Lower lobe of right lung (tissue), 2 donors: ENCODE results near the gene KIF5A. TPM values are rescaled to one million over a fixed set of nuclear protein-coding genes. Genes with fewer than 3 reads are reported as not detected.

ENCODE experiments used
- ATAC-seq, 2 donors: fragments of 200-7000 bp; cut with Tn5 transposase; one replicate each; pipeline ENCODE4 v1.9.1; 2020 to 2022; ENCODE audit warnings: mild to moderate bottlenecking in 2 of 2, moderate library complexity in 2 of 2
- DNase-seq: peaks from one replicate; pipeline ENCODE4 v3.0.0-alpha.2; 2020
- H3K27ac ChIP-seq: fragments of 200-600 bp; one replicate; pipeline ENCODE4 v1.8.0; 2022
- H3K27me3 ChIP-seq: fragments of 200-600 bp; one replicate; pipeline ENCODE4 v1.8.0; 2022; ENCODE audit warnings: low read depth
- H3K36me3 ChIP-seq: fragments of 200-600 bp; one replicate; pipeline ENCODE4 v1.8.0; 2022; ENCODE audit warnings: mild to moderate bottlenecking
- H3K4me1 ChIP-seq: fragments of 200-600 bp; one replicate; pipeline ENCODE4 v1.8.0; 2022
- H3K4me3 ChIP-seq: fragments of 200-600 bp; one replicate; pipeline ENCODE4 v1.8.0; 2022; ENCODE audit warnings: mild to moderate bottlenecking
- H3K9me3 ChIP-seq: fragments of 200-600 bp; one replicate; pipeline ENCODE4 v1.8.0; 2022
- intact Hi-C: fragments of 100-400 bp; cut with DNase I; formaldehyde crosslinking; loops from one replicate; pipeline ENCODE4 v1.11.0; 2022
- total RNA-seq: library from RNA; stranded (reverse); fragmentation: NEBNext Ultra II Directional; extraction: Animal tissue kit (Norgen Biotek cat#: 25700); gene quantifications from one replicate; pipeline ENCODE4 v1.2.1, GENCODE V29; 2021
- TF ChIP-seq, protein P1 (sequence below): fragments of 200-600 bp; IDR thresholded peaks from one replicate; pipeline ENCODE4 v1.8.0; 2022; ENCODE audit warnings: antibody characterized with exemption, mild to moderate bottlenecking
- donor health status: DM: no; HTN: yes; CAD: no; lungs with severe emphysema.

KIF5A gene
- total RNA-seq, 1 donor from 2014 or later, result 0.09 TPM

GRCh38 chr12:57590864-57591781 lies 41.3 kb downstream of the KIF5A start, which contains the start of gene PIP4K2C:
TSS of gene PIP4K2C (plus strand) at chr12:57591192. CDS start at chr12:57591290, 98 bp downstream.
- peaks cover 20% of the 10 kb centered on the region for H3K36me3 ChIP-seq
- intact Hi-C loops, result no loop called here

GRCh38 chr12:57591782-57592325 lies 42.0 kb downstream of the KIF5A start:
- peaks cover 28% of the 10 kb centered on the region for H3K36me3 ChIP-seq
- TF ChIP-seq, protein P1, sequence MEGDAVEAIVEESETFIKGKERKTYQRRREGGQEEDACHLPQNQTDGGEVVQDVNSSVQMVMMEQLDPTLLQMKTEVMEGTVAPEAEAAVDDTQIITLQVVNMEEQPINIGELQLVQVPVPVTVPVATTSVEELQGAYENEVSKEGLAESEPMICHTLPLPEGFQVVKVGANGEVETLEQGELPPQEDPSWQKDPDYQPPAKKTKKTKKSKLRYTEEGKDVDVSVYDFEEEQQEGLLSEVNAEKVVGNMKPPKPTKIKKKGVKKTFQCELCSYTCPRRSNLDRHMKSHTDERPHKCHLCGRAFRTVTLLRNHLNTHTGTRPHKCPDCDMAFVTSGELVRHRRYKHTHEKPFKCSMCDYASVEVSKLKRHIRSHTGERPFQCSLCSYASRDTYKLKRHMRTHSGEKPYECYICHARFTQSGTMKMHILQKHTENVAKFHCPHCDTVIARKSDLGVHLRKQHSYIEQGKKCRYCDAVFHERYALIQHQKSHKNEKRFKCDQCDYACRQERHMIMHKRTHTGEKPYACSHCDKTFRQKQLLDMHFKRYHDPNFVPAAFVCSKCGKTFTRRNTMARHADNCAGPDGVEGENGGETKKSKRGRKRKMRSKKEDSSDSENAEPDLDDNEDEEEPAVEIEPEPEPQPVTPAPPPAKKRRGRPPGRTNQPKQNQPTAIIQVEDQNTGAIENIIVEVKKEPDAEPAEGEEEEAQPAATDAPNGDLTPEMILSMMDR, result no peak
- H3K27ac ChIP-seq, result no peak overlapping the region
- peak overlapping the region; percentile 89 for H3K4me3 ChIP-seq
- peaks cover 5% of the 10 kb centered on the region for H3K27me3 ChIP-seq
- H3K4me1 ChIP-seq, result peaks cover 26% of the 10 kb centered on the region
- ATAC-seq, result no peak
- intact Hi-C loops, result no loop called here
- no peak for DNase-seq
- H3K9me3 ChIP-seq, result no peaks in the 10 kb centered on the region

More at GRCh38 chr12:57590864-57591781, 41.3 kb downstream of the KIF5A start, which contains the start of gene PIP4K2C:
- H3K4me3 ChIP-seq, result peak within 1 kb of the TSS; percentile 89
- TF ChIP-seq, protein P1, result no peak
- peaks cover 5% of the 10 kb centered on the region for H3K27me3 ChIP-seq
- peak within 1 kb of the TSS; percentile 80 for H3K27ac ChIP-seq
- DNase-seq, result peak; percentile 91
- peaks cover 26% of the 10 kb centered on the region for H3K4me1 ChIP-seq
- ATAC-seq, result peak; percentile 99
- no peaks in the 10 kb centered on the region for H3K9me3 ChIP-seq

- H3K9me3 ChIP-seq, result no peaks in the 10 kb centered on the region
- peak in 1 of 2 donors; percentile 35 for ATAC-seq
- peaks cover 5% of the 10 kb centered on the region for H3K27me3 ChIP-seq
- intact Hi-C loops, result no loop called here
- peaks cover 26% of the 10 kb centered on the region for H3K4me1 ChIP-seq
- no peak for DNase-seq
- no peak overlapping the region for H3K27ac ChIP-seq
- H3K36me3 ChIP-seq, result peaks cover 34% of the 10 kb centered on the region
- TF ChIP-seq, protein P1, result no peak
- H3K4me3 ChIP-seq, result no peak overlapping the region
These were observed 42.8 kb downstream of the KIF5A start for GRCh38 chr12:57592551-57593165.

- TF ChIP-seq, protein P1, result no peak
- Histone ChIP-seq H3K27me3 (peaks cover 3% of the 10 kb centered on the region), H3K4me3 (no peak overlapping the region), H3K9me3 (no peaks in the 10 kb centered on the region), H3K27ac (no peak overlapping the region), H3K4me1 (peaks cover 26% of the 10 kb centered on the region), H3K36me3 (peaks cover 39% of the 10 kb centered on the region)
- DNase-seq, result no peak
- intact Hi-C loops, result no loop called here
- ATAC-seq, result no peak
These were observed 43.3 kb downstream of the KIF5A start for GRCh38 chr12:57593187-57593586.

DNA sequence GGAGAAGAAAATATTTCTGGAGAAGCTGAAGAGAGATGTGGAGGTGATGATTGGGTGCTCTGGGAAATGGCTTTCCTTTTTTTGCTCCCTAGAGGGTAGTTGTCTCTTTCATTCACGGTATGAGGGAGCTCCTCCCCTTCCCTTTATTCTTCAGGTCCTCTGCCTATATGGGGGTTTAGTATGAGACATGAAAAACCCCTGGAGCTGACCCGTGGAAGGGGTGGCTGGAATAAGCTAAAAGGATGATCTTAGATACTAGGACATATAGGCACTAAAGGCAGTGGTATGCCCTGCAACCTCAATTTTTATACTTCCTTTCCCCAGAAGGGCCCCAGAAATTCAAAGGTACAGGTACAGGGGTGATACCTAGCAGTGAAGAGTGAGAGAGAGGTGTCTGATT lies 50.6 kb downstream of the KIF5A start:
- H3K9me3 ChIP-seq, result no peaks in the 10 kb centered on the region
- TF ChIP-seq, protein P1, result no peak
- H3K27me3 ChIP-seq, result peaks cover 4% of the 10 kb centered on the region
- peaks cover 65% of the 10 kb centered on the region for H3K36me3 ChIP-seq
- intact Hi-C loops, result no loop called here
- DNase-seq (no peak), ATAC-seq (no peak)
- H3K4me3 ChIP-seq, result no peak overlapping the region
- peaks cover 16% of the 10 kb centered on the region for H3K4me1 ChIP-seq
- H3K27ac ChIP-seq, result no peak overlapping the region
